ENCODE measurements around the gene ATRNL1.
A peak's percentile ranks its signal among the peaks of the same experiment; 100 is the strongest.

- no peak for TF ChIP-seq MAX (IDR thresholded peaks at IDR 0.05; ENCODE audit: low read depth)
- TF ChIP-seq, protein P1, sequence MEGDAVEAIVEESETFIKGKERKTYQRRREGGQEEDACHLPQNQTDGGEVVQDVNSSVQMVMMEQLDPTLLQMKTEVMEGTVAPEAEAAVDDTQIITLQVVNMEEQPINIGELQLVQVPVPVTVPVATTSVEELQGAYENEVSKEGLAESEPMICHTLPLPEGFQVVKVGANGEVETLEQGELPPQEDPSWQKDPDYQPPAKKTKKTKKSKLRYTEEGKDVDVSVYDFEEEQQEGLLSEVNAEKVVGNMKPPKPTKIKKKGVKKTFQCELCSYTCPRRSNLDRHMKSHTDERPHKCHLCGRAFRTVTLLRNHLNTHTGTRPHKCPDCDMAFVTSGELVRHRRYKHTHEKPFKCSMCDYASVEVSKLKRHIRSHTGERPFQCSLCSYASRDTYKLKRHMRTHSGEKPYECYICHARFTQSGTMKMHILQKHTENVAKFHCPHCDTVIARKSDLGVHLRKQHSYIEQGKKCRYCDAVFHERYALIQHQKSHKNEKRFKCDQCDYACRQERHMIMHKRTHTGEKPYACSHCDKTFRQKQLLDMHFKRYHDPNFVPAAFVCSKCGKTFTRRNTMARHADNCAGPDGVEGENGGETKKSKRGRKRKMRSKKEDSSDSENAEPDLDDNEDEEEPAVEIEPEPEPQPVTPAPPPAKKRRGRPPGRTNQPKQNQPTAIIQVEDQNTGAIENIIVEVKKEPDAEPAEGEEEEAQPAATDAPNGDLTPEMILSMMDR (IDR thresholded peaks at IDR 0.05): no peak
- TF ChIP-seq EP300 (IDR thresholded peaks at IDR 0.05; ENCODE audit: borderline replicate concordance in 1 of 2, low read depth in 1 of 2, low read length in 1 of 2): peak in 1 of 2 experiments; percentile 74; a peak in 1 of 4 replicates
- no peak for TF ChIP-seq YY1 (IDR thresholded peaks at IDR 0.05; ENCODE audit: low read depth)
- TF ChIP-seq USF2 (IDR thresholded peaks at IDR 0.05; ENCODE audit: borderline replicate concordance, low read depth, low read length): no peak
- no peak for TF ChIP-seq RFX5 (IDR thresholded peaks at IDR 0.05; ENCODE audit: low read length)
- TF ChIP-seq POLR2AphosphoS5 (IDR thresholded peaks at IDR 0.05; ENCODE audit: low read depth, low read length): no peak
- TF ChIP-seq GABPA (IDR thresholded peaks at IDR 0.05; ENCODE audit: low read depth): no peak
- TF ChIP-seq TCF12 (IDR thresholded peaks at IDR 0.05): peak; percentile 55
- peak; percentile 70 for TF ChIP-seq NFIC (IDR thresholded peaks at IDR 0.05; ENCODE audit: borderline replicate concordance)
- TF ChIP-seq RCOR1 (IDR thresholded peaks at IDR 0.05; ENCODE audit: low read length): no peak
These were observed 844.0 kb downstream of the ATRNL1 start for GRCh38 chr10:115936926-115937767.
